HG03354 (cell line): ENCODE data around the gene LCN2.
"Not testable (repeated sequence)": the region's sequence is repeated elsewhere in the genome, so short reads cannot be mapped to it uniquely, and the experiment has no call there.

Source experiments
- ATAC-seq: cut with Tn5 transposase; IDR thresholded peaks from one replicate; pipeline ENCODE4 v1.9.1; 2021; ENCODE audit warnings: mild to moderate bottlenecking; ENCODE audit not compliant: unreplicated experiment, poor library complexity, severe bottlenecking

LCN2 gene

DNA sequence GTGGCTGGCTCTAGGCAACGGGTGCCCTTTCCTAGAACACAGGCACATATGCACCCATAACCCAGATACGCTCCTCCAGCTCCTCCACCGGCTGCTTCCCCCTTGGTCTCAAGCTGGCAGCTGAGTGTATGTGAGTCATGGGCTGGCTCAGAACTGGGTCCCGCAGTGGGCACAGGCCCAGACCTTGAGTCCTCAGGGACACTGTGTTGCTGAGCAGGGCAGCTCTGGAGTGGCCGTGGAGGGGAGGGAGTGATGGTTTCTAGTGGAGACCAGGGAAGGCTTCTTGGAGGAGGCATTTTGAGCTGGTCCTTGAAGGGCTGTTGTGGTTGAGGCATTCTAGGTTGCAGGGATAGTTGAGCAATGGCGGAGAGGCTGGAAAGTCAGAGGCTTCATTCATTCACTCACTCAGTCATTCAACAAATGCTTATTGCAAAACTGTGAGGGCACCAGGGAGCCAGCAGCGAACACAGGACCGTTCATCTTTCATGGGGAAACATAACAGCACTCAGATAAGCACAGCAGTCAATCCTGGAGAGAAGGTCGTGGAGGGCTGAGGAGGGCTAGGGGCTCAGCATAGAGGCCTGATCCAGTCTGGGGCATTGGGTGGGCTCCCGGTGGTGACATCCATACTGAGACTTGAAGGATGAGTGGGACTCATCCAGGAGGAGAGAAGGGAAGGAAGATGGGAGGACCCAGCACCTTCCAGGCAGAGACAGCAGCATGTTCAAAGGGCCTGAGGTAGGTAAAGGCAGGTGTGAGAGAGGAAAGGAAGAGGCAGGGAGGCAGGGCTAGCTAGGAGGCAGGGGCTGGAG lies 13.2 kb downstream of the LCN2 start:
- no peak for ATAC-seq

DNA sequence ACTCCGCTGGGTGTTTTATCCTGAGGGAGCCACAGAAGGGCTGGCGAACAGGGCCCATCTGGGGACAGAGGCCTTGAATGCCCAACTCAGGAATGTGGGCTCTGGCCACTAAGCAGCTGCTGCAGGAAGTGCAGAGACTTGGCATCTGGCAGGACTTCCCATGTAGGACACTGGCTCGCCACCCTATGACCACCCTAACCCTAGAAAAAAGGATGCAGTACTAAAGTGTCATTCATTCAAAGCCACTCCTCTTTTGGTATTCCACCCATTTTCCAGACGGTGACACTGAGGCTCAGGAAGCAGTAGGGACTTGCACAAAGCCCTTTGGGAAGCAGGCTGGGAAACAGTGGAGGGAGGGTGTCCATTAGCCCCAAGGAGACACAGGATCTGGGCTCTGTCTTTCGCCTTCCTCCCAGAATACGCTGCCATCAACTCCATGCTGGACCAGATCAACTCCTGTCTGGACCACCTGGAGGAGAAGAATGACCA lies 13.8 kb downstream of the LCN2 start:
- no peak for ATAC-seq

DNA sequence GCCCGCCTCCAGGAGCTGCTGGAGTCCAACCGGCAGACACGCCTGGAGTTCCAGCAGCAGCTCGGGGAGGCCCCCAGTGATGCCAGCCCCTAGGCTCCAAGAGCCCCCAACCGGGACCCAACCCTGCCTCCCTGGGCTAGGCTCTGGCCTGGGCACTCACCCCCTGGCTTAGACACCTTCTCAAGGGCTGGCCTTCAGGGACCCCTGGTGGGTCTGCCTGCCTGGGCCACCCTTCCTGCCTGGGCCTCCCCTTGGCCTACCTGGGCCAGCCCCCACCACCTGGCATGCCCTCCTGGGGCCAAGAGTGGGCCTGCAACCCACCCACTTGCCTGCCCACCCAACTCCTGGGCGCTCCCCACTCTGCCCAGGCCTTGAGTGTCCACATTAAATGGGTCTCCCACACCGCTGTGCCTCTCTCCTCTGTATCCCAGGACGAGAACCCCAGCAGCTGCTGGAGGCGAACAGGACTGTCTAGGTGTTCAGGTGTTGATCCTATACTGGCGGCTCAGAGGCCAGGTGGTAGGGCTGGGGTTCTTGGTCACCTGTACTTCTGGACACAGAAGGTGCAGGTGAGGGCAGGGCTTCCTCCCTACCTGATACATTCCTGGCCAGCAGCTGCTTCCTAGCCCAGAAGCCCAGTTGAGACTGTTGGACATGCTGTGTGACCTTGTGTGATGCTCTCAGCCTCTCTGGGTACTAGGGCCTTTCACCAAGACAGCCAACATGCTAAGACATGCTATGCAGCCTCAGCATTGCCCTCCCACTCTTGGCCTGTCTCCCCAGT lies 14.5 kb downstream of the LCN2 start:
- ATAC-seq: no peak

DNA sequence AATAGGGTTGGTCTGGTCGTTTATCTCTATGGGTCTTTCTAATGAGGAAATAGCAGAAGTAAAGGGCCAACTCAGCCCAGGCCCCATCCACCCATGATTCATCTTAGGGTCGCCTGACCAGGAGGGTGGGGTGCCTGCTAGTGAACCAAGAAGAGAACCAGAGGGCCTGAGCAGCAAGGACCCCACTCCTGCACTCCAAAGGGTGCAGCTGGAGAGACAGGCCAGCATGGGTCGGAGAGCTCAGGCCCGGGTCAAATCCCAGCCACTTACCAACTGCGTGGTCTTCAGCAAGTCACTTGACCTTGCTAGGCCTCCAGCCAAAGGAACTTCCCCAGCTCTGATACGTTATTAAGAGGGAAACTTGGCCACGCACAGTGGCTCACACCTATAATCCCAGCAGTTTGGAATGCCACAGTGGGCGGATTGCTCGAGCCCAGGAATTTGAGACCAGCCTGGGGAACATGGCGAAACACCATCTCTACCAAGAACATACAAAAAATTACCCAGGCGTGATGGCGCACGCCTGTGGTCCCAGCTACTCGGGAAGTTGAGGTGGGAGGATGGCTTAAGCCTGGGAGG lies 15.1 kb downstream of the LCN2 start:
- ATAC-seq: no peak

DNA sequence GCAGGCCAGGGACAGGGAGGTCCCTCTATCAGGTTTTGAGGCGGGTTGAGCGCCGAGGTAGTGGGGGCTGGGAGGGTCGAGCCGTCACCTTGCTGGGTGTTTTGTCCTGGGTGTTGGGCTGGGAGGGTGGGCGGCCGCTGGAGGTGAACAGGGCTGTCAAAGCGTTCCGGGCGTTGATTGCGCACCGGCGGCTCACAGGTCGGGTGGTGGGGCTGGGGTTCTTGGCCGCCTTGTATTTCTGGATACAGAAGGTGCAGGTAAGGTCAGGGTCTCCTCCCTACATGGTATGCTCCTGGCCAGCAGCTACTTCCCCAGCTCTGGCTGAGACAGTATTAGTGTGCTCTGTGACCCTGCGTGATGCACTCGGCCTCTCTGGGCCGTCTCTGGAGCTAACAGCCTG lies 16.9 kb downstream of the LCN2 start:
- no peak for ATAC-seq

DNA sequence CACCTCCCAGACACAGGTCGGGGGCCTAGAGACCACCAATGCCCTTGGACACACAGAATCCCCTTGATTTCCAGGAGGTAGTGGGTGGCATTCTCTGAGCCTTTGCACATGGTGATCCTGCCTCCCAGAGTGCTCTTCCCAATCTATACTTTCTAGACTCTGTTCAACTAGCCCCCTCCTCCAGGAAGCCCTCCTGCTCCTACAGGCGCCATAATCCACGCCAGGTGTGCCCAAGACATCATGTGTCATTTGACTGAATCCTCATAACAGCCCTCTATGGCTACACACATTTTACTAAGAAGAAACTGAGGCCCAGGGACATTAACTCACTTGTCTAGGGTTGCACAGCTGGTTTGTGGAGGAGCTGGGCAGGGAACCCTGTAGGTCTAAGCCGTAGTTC lies 18.0 kb downstream of the LCN2 start:
- no peak for ATAC-seq

DNA sequence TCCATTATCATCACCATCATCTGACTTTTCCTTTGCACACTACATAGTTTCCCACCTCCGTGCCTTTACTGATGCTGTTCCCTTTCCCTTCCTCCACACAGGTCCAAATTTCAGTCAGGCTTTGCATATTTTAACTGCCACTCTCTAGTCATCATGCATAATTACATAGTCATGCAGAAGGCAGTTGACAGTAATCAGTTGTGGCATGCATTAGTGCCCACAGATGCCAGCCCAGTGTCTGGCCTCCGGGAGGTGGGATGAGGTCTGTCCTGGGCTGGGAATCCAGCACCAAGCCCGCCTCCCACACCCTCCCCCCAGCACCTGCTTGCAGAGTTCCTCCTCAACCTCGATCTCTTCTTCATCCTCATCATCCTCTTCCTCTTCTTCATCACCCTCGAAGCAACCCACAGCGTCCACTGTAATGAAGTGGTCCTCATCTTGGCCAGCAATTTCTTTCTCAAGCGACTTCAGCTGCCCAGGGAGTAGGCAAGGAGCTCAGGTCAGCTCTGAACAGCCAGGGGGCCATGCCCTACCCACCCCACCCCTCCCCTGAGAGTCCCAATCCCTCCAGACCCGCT lies 19.6 kb downstream of the LCN2 start:
- ATAC-seq: no peak

DNA sequence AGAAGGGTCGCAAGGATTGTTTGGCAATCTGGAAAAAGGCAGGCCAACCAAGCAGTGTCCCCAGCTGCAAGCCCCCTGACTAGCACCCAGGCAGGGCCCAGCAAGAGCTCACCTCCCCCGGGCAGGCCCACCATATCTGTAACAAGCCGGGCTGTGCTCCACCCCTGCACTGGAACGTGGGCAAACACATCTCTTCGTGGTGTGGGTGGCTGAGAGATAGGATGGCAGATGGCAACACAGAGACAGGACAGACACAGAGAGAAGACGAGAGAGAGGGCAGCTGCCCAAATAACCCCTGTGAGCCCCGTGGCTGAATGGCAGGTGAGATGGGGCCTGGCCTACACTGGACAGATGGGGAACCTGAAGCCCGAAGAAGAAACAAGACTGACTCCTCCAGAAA lies 20.2 kb downstream of the LCN2 start:
- no peak for ATAC-seq

DNA sequence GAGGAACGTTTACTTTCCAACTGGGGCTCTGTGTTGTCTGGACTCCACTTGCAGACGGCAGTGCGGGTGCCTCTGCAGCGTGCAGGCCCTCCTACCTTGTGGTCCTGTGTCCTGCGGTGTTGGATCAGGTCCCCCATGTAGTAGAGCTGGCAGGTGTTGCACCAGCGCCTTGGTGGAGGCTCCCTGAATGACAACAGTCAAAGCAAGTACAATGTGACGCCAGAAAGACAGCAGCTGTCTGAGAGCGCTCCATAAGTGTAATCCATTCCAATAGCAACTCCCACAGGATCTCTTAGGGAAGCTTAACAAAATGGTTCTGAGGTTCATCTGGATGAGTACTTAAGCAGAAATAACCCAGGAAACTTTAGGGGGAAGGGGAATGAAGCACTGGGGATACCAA lies 20.7 kb downstream of the LCN2 start:
- ATAC-seq: no peak

DNA sequence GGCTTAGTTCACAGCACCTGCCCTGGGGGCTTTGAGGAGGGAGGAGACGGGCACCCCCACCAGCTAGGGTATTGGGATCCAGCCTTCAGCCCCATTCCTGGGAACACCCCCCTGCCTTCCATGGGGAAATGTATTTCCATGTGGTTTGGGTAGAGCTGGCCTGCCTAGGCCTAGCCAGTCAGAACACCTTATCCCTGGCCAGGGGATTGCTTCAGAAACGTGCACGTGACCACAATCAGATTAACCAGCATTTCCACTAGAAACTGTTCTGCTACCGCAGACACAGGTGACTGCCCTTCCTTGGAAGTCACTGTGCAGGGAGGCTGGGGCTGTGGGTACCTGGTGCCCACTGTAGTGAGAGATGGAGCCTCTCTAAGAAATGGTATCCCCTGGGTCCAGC lies 24.8 kb downstream of the LCN2 start:
- ATAC-seq: no peak

DNA sequence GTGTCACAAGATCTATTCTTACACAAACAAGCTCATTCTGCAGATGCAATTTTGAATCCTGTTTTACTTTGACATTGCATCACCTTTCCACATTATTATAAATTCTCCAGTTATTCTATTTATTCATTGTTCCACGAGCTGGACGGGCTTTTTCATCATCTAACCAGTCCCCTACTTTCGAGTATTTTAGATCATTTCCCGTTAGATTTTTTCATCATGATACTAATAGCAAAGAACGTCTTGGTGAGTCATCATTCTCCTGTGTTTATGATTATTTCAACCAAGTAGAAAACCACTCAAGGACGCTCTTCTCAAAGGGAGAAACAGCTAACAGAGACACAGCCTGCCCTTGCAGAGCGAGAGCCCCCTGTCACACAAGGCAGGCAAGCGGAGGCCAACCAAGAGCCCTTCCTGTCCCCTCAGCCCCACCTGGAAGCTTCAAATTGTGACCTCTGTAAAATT lies 25.9 kb downstream of the LCN2 start:
- no peak for ATAC-seq

DNA sequence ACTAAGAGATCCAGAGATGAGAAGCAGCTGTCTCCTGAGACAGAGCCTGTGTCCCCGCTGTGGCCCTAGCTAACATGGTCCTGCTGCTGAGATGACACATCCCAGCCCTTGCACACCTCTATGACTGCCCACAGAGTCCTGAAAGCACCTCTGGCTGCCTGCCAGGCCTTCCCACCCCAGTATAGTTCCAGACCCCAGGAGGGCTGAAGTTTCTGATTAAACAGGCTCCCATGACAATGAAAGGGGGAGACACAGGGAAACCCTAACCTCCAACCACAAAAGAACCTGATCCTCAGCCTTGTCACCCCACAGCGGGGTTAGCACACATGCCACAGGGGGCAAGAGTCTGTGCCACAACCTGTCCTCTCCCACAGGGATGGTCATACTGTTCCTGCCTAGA lies 26.5 kb downstream of the LCN2 start:
- no peak for ATAC-seq

DNA sequence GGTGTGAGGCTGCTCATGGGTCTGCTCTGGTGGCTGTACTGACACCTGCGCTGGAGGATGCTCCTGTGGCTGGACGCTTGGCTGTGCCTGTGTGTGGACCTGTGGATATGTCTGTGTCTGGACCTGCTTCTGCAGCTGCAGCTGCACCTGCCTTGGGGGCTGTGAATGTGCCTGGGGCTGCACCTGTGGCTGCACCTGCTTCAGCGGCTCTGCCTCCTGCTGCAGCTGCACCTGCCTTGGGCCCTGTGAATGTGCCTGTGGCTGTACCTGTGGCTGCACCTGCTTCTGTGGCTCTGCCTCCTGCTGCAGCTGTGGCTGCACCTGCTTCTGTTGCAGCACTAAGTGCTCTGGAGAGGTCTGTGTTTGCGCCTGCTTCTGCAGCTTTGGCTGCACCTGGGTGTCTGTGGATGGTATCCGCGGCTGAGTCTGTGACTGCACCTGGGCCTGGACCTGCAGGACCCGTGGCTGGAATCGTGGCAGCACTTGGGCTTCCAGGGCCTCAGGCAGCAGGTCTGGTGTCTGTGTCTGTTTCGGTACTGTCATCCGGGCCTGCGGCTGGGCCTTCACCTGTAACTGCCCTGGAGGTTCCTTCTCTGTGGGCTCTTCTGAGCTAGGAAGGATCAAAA lies 29.7 kb downstream of the LCN2 start:
- ATAC-seq: no peak

DNA sequence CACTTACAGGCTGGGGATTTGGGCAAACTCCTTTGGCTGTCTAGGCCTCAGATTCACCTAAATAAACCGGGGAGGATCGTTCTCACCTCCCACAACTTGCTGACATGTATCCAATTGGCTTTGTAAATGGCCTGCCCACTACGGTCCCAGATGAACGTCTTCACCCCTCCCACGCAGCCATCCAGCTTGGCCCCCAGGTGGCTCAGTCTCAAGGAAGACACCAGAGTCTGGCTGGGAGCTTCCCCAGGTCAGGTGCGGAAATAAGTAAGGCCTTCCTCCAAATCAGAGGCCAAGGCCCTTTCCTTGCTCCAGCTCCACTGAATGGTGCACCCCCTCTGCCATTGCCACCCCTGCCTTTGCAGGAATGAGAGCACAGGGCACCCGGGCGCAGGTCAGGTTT lies 30.7 kb downstream of the LCN2 start:
- ATAC-seq: no peak

DNA sequence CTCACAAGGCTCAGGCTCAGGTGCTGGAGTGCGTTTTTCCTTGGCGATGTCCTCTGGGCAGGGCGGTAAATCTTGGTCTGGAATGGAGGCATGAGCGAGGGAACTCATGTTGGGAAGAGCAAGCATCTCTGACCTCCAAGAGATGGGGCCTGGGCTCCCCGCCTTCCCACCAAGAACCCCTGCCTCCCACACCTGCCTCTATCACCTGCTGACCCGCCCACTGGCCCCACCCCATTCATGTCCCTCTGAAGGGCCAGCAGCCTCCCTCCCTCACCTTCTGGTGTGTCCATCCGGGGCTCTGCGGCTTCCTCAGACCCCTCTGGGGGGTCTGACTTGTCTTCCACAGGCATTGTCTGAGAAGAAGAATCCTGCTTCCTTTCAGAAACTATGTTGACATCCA lies 31.2 kb downstream of the LCN2 start:
- ATAC-seq: no peak

DNA sequence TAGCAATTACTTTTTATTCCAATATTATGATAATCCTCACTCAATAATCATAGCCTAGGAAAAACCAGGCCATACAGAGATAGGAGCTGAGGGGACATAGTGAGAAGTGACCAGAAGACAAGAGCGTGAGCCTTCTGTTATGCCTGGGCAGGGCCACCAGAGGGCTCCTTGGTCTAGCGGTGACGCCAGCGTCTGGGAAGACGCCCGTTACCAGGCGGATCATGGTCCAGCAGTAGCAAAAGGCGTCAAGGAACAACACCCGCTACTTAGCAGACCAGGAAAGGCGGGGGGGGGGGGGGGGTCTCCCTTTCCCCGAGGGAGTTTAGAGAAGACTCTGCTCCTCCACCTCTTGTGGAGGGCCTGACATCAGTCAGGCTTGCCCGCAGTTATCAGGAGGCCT lies 32.2 kb downstream of the LCN2 start:
- not testable (repeated sequence) for ATAC-seq

DNA sequence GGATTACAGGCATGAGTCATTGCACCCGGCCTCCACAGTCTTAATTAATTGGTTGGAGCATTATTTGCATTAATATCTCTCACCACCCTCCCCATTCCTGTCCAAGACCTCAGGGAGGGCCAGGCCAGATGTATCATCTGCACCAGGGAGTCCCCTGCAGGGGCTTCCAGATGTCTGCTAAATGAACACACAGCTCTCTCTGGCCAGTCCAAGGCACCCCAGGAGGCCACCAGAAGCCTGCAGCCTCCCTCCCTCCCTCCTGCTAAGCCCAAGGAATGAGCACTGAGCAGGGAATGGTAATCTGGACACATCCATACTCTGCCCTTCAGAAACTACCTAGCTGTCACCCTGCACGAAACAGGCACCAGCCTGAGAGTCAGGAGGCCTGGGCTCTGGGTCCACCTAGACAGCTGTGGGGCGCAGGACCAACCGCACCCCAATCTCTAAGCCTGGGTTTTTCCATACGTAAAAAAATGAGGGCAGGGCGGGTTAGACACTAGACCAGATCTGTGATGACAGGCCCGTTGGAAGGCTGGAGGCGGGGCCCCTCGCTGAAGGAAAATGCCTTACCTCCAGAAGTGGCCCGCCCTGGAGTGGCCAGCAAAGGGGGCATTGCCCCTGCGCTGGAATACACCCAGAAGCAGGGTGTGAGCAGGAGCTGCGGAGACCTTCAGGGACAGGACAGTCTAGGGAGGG lies 33.8 kb downstream of the LCN2 start:
- ATAC-seq: no peak

DNA sequence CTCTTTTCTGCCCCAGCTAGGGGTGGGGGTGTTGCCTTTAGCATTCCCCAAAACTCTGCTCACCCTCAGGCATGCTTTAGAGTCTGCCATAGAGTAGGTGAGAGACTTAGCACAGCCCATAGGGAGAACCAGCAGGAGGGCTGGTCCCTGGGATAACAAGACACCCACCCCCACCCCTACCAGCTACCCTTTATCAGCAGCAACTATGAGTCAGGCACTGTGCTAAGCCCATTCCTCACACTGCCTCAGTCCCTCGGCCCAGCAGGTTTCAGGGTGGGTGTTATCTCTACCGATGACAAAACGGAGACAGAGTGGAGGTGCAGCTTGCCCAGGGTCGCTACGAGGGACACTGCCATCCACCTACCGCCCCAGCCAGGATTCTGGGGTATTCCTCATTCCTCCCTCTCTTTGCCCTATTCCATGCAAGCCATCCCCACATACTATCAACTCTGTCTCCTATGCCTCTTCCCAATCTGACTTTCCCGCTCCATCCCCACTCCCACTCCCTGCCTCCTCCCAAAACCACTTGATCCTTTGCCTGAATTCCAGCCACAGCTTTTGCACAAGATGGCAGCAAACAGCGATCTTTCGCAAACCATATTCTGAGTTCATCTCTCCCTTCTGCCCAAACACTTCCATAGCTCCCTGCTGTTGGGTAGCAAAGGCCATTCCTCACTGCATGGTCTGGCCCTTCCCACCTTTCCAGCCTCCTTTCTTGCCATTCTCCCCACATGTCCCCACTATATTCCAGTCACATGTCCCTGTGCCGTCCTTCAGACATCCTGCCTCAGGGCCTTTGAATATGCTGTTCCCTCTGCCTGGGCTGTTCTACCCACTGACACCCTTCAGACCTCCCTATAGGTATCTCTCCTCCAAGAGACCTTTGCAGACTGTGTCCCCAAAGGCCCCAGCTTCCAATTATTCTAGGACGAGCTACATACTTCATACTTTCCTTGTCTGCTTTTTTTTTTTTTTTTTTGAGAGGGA lies 37.0 kb downstream of the LCN2 start:
- ATAC-seq: no peak
